K562 (cell line): ENCODE data around the gene ZFAND6. TPM values are rescaled to one million over a fixed set of nuclear protein-coding genes. Genes with fewer than 3 reads are reported as not detected.

ENCODE experiments used
- BCOR ChIP-seq: fragments of 450-650 bp; IDR thresholded peaks from 2 replicates; pipeline ENCODE4 v1.6.1; 2016
- CREB3L1 ChIP-seq: fragments of 450-650 bp; IDR thresholded peaks from 2 replicates; pipeline ENCODE4 v1.6.1; 2014; ENCODE audit warnings: low read depth, mild to moderate bottlenecking, moderate library complexity, borderline replicate concordance
- EP400 ChIP-seq: fragments of 450-650 bp; IDR thresholded peaks from 2 replicates; pipeline ENCODE4 v1.6.1; 2017; ENCODE audit warnings: antibody characterized with exemption, mild to moderate bottlenecking, moderate library complexity
- MCM2 ChIP-seq: fragments of 450-650 bp; IDR thresholded peaks from 2 replicates; pipeline ENCODE4 v1.6.1; 2017; ENCODE audit warnings: low read depth, mild to moderate bottlenecking
- MTA1 ChIP-seq: fragments of 450-650 bp; IDR thresholded peaks from 2 replicates; pipeline ENCODE4 v1.6.1; 2017; ENCODE audit warnings: borderline replicate concordance
- MTA2 ChIP-seq: fragments of 450-650 bp; IDR thresholded peaks from 2 replicates; pipeline ENCODE4 v1.6.1; 2016; ENCODE audit warnings: low read depth
- MYC ChIP-seq, 2 experiments: fragments of 250-450 bp in 1 of 2; sonication (Bioruptor Pico) in 1 of 2; IDR thresholded peaks; 2 replicates each; pipeline versions ENCODE4 v1.5.1 to v1.6.1; 2012 to 2021; ENCODE audit warnings: low read depth in 2 of 2, borderline replicate concordance in 1 of 2, improper control_type of control experiment in 1 of 2, low read length in 1 of 2, mild to moderate bottlenecking in 1 of 2, moderate library complexity in 1 of 2
- RCOR1 ChIP-seq, 2 experiments: IDR thresholded peaks; 2 replicates each; pipeline ENCODE4 v1.6.1; 2012; ENCODE audit warnings: low read depth in 2 of 2, low read length in 2 of 2, borderline replicate concordance in 1 of 2, improper control_type of control experiment in 1 of 2
- SETDB1 ChIP-seq: IDR thresholded peaks from one replicate; pipeline ENCODE4 v1.6.1; 2012; ENCODE audit warnings: low read length, control low read depth, inconsistent platforms
- SRSF1 ChIP-seq: fragments of 200-400 bp; formaldehyde crosslinking; IDR thresholded peaks from 2 replicates; pipeline ENCODE4 v1.6.1; 2017; ENCODE audit warnings: mild to moderate bottlenecking, low read depth, low read length, moderate library complexity
- ZBTB2 ChIP-seq: fragments of 450-650 bp; IDR thresholded peaks from 2 replicates; pipeline ENCODE4 v1.6.1; 2016; ENCODE audit warnings: antibody characterized with exemption
- ZNF79 ChIP-seq: fragments of 250-450 bp; sonication (Bioruptor Pico); IDR thresholded peaks from 2 replicates; pipeline ENCODE4 v1.4.0; 2020; ENCODE audit warnings: low read depth, mild to moderate bottlenecking, moderate library complexity
- polyA plus RNA-seq, 8 experiments: library from polyadenylated mRNA; depleted of rRNA in 4 of 8; stranded (reverse) in 5 of 8; unstranded in 3 of 8; fragments of >200 nt; fragmentation: Nextera tagmentation in 2 of 8; fragmentation: Illumina TruSeq in 1 of 8; extraction: Ambion mirVana in 2 of 8; extraction: Trizol in 1 of 8; gene quantifications; 2 replicates each; pipeline versions ENCODE4 v1.2.1 to v1.2.3, GENCODE V29; 2011 to 2014; ENCODE audit warnings: inconsistent platforms in 1 of 8, missing spikeins in 1 of 8
- total RNA-seq, 7 experiments: library from RNA; depleted of rRNA in 6 of 7; stranded (reverse); fragments of >200 nt in 6 of 7; fragmentation: Illumina TruSeq in 2 of 7; extraction: Trizol in 2 of 7; gene quantifications; 2 replicates each; pipeline versions ENCODE4 v1.2.1 to v1.2.3, GENCODE V29; 2011 to 2021; ENCODE audit warnings: low replicate concordance in 1 of 7
- TF ChIP-seq, protein P1 (sequence below): fragments of 200-400 bp; formaldehyde crosslinking; IDR thresholded peaks from 2 replicates; pipeline ENCODE4 v1.6.1; 2017; ENCODE audit warnings: mild to moderate bottlenecking, low read depth, low read length, moderate library complexity
- TF ChIP-seq, protein P2 (sequence below), 2 experiments: IDR thresholded peaks; 2 replicates each; pipeline ENCODE4 v1.6.1; 2011; ENCODE audit warnings: borderline replicate concordance in 1 of 2, control low read depth in 1 of 2, low read depth in 1 of 2, low read length in 1 of 2, mild to moderate bottlenecking in 1 of 2, mixed read lengths in 1 of 2, moderate library complexity in 1 of 2; ENCODE audit not compliant: insufficient read depth in 1 of 2, insufficient read length in 1 of 2, poor library complexity in 1 of 2, severe bottlenecking in 1 of 2; ENCODE audit errors: extremely low read depth in 1 of 2
- TF ChIP-seq, protein P3 (sequence below): IDR thresholded peaks from 3 replicates; pipeline ENCODE4 v1.6.1; 2011; ENCODE audit warnings: borderline replicate concordance, mild to moderate bottlenecking, moderate library complexity; ENCODE audit not compliant: insufficient read length; ENCODE audit errors: extremely low read depth

The ZFAND6 gene
- total and polyA plus RNA-seq, 9 of the 15 experiments (the other 6 are each of a cell fraction or from before 2014, with no cell fraction given), result 53.9 to 206 (median 88.9) TPM

DNA sequence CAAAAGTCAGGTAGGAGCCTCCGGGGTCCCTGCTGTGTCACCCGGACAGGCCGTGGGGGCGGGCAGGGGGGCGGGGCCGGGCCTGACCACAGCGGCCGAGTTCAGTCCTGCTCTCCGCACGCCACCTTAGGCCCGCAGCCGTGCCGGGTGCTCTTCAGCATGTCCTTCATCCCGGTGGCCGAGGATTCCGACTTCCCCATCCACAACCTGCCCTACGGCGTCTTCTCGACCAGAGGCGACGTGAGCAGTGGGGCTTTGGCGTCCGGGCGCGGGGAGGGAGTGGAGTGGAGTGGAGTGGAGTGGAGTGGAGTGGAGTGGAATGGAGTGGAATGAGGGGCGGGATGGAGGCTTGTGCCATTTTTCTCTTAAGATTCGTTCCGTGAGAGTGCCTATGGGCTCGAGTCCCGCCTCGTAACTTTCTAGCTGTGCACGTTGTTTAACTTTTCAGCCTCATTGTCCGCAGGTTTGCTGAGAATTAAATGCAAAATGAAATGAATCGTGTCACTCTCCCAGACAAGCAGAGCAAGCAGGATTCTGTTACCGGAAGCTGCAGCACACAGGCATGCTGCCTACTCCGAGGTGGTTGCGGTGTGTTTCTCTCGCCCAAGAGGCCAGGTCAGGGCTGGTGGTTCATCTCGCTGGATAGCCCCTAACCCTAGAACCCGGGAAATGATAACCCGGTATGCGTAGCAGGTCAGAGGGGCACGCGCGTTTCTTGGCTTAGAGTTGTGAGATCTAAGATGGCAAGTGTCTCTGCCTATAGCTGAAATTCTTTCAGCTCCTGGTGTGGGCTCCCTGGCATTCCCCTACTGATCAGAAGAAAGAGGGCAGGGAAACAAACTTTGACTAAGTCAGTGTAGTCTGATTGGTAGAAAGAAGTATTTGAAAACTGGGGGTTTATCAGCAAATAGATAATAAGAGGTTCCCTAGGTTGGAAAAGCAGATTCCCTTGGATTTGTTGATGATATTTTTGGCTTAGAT, 93.7 kb downstream of the ZFAND6 start, which contains the start of gene FAH (continued):
- TF ChIP-seq EP400, result peak; percentile 48; the same call in 1 of the 2 replicates
- no peak for TF ChIP-seq MYC (IDR thresholded peaks at IDR 0.05; ENCODE audit: low read depth, low read length)
- TF ChIP-seq MYC (CRISPR knock-in tag; IDR thresholded peaks at IDR 0.05; ENCODE audit: borderline replicate concordance, low read depth), result peak; percentile 28; the same call in 1 of the 2 replicates
- TF ChIP-seq MTA1, result no peak; the same call in 1 of the 2 replicates
- TF ChIP-seq RCOR1 (IDR thresholded peaks at IDR 0.05; ENCODE audit: borderline replicate concordance in 1 of 2, low read depth in 2 of 2, low read length in 2 of 2), result 0 out of 4 replicates have a peak, but pooled peaks of 1 of the 2 experiments have one; percentile 8
- TF ChIP-seq, protein P1, sequence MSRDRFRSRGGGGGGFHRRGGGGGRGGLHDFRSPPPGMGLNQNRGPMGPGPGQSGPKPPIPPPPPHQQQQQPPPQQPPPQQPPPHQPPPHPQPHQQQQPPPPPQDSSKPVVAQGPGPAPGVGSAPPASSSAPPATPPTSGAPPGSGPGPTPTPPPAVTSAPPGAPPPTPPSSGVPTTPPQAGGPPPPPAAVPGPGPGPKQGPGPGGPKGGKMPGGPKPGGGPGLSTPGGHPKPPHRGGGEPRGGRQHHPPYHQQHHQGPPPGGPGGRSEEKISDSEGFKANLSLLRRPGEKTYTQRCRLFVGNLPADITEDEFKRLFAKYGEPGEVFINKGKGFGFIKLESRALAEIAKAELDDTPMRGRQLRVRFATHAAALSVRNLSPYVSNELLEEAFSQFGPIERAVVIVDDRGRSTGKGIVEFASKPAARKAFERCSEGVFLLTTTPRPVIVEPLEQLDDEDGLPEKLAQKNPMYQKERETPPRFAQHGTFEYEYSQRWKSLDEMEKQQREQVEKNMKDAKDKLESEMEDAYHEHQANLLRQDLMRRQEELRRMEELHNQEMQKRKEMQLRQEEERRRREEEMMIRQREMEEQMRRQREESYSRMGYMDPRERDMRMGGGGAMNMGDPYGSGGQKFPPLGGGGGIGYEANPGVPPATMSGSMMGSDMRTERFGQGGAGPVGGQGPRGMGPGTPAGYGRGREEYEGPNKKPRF, result no peak
- TF ChIP-seq CREB3L1, result no peak
- TF ChIP-seq, protein P2, sequence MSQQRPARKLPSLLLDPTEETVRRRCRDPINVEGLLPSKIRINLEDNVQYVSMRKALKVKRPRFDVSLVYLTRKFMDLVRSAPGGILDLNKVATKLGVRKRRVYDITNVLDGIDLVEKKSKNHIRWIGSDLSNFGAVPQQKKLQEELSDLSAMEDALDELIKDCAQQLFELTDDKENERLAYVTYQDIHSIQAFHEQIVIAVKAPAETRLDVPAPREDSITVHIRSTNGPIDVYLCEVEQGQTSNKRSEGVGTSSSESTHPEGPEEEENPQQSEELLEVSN (IDR thresholded peaks at IDR 0.05; ENCODE audit: borderline replicate concordance in 1 of 2, extremely low read depth in 1 of 2, insufficient read depth in 1 of 2, insufficient read length in 1 of 2, low read depth in 1 of 2, low read length in 1 of 2, poor library complexity in 1 of 2, severe bottlenecking in 1 of 2), result peak in 1 of 2 experiments; percentile 26
- TF ChIP-seq BCOR, result no peak
- TF ChIP-seq ZBTB2, result peak; percentile 63; the same call in 1 of the 2 replicates
- no peak for TF ChIP-seq MTA2
- no peak for TF ChIP-seq ZNF79
- TF ChIP-seq MCM2, result no peak
- TF ChIP-seq, protein P3, sequence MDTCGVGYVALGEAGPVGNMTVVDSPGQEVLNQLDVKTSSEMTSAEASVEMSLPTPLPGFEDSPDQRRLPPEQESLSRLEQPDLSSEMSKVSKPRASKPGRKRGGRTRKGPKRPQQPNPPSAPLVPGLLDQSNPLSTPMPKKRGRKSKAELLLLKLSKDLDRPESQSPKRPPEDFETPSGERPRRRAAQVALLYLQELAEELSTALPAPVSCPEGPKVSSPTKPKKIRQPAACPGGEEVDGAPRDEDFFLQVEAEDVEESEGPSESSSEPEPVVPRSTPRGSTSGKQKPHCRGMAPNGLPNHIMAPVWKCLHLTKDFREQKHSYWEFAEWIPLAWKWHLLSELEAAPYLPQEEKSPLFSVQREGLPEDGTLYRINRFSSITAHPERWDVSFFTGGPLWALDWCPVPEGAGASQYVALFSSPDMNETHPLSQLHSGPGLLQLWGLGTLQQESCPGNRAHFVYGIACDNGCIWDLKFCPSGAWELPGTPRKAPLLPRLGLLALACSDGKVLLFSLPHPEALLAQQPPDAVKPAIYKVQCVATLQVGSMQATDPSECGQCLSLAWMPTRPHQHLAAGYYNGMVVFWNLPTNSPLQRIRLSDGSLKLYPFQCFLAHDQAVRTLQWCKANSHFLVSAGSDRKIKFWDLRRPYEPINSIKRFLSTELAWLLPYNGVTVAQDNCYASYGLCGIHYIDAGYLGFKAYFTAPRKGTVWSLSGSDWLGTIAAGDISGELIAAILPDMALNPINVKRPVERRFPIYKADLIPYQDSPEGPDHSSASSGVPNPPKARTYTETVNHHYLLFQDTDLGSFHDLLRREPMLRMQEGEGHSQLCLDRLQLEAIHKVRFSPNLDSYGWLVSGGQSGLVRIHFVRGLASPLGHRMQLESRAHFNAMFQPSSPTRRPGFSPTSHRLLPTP, result no peak
- TF ChIP-seq SETDB1, result no peak
- TF ChIP-seq SRSF1, result no peak
